Keratinocyte (primary cell): ENCODE data around the gene DNAH10.

Source experiments
- CTCF ChIP-seq, 3 experiments: IDR thresholded peaks in 1 of 3; conservative IDR thresholded peaks in 1 of 3; optimal IDR thresholded peaks in 1 of 3; 2 replicates in 2 of 3; 3 replicates in 1 of 3; pipeline versions ENCODE3 to v1.5.1; 2011; ENCODE audit warnings: low read length in 3 of 3, mild to moderate bottlenecking in 3 of 3, moderate library complexity in 2 of 3, control low read depth in 1 of 3, inconsistent platforms in 1 of 3; ENCODE audit not compliant: insufficient read depth in 2 of 3; ENCODE audit errors: extremely low read depth in 1 of 3
- EZH2 ChIP-seq: IDR thresholded peaks from one replicate; pipeline ENCODE4 v1.6.1; 2012; ENCODE audit warnings: inconsistent platforms, mild to moderate bottlenecking, low read length, moderate library complexity

DNA sequence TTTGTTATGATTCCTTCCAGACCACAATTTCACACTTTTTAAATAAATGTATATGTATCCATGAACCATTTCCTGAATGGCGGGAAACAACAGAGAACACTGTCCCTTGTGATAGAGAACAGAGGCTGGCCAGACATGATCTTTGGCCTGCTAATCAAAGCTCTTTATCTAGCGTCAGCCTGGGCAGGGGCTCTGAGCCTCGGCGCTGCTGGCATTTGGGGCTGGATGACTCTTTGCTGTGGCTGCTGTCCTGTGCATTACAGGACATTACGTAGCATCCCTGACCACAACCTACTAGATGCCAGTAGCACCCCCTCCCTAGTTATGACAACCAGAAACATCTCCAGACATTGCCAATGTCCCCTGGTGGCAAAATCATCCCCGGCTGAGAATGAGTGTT, 77.7 kb downstream of the DNAH10 start:
- TF ChIP-seq EZH2 = no peak
- no peak for TF ChIP-seq CTCF (optimal IDR thresholded peaks at IDR 0.05 in 1 of 3, IDR thresholded peaks at IDR 0.05 in 1 of 3, conservative IDR thresholded peaks at IDR 0.05 in 1 of 3; ENCODE audit: extremely low read depth in 1 of 3, insufficient read depth in 2 of 3, low read length in 3 of 3)
